BLaER1 treated with 17β-estradiol and CSF1 and Interleukin-3, amounts not matched to agents 10 nM and 100 nM (cell line): ENCODE data around the gene TMEM272.

Source experiments
- H3K27ac ChIP-seq, 11 experiments: shearing (Covaris generic); formaldehyde crosslinking; 2 replicates each; pipeline ENCODE4 v1.8.1; 2022
- H3K27me3 ChIP-seq, 11 experiments: shearing (Covaris generic); formaldehyde crosslinking; 2 replicates each; pipeline ENCODE4 v1.8.1; 2022
- H3K36me3 ChIP-seq, 11 experiments: shearing (Covaris generic); formaldehyde crosslinking; 2 replicates each; pipeline ENCODE4 v1.8.1; 2022
- H3K4me1 ChIP-seq, 10 experiments: shearing (Covaris generic); formaldehyde crosslinking; 2 replicates each; pipeline ENCODE4 v1.8.1; 2022
- H3K4me2 ChIP-seq, 11 experiments: shearing (Covaris generic); formaldehyde crosslinking; 2 replicates each; pipeline ENCODE4 v1.8.1; 2022
- H3K4me3 ChIP-seq, 10 experiments: shearing (Covaris generic); formaldehyde crosslinking; 2 replicates each; pipeline ENCODE4 v1.8.1; 2022
- H3K9ac ChIP-seq, 11 experiments: shearing (Covaris generic); formaldehyde crosslinking; 2 replicates each; pipeline ENCODE4 v1.8.1; 2022
- H3K9me3 ChIP-seq, 11 experiments: shearing (Covaris generic); formaldehyde crosslinking; replicated peaks in 1 of 11; 2 replicates each; pipeline ENCODE4 v1.8.1; 2022
- H4K20me1 ChIP-seq, 11 experiments: shearing (Covaris generic); formaldehyde crosslinking; 2 replicates each; pipeline ENCODE4 v1.8.1; 2022
- Cebpa-rat ChIP-seq, 11 experiments: shearing (Covaris generic); IDR thresholded peaks; 2 replicates each; pipeline ENCODE4 v1.8.1; 2022

TMEM272 gene

GRCh38 chr13:51823863-51824262 is 21.1 kb downstream of the TMEM272 start:
- H3K4me3 ChIP-seq: peak overlapping the region in 2 of 10 experiments; percentile 34 to 41; a peak in 3 of 20 replicates
- no peaks in the 10 kb centered on the region for H3K27me3 ChIP-seq
- no peak for TF ChIP-seq Cebpa-rat (IDR thresholded peaks at IDR 0.05)
- H3K9me3 ChIP-seq: no peaks in the 10 kb centered on the region
- H3K4me1 ChIP-seq: peaks cover 90 to 100% (median 100%) of the 10 kb centered on the region in 10 experiments
- H3K4me2 ChIP-seq: peak overlapping the region; percentile 75 to 91 (median 83)
- no peaks in the 10 kb centered on the region for H4K20me1 ChIP-seq
- peak overlapping the region; percentile 25 to 93 (median 88); a peak in 21 of 22 replicates for H3K27ac ChIP-seq
- H3K9ac ChIP-seq: peak overlapping the region in 9 of 11 experiments; percentile 4 to 80 (median 67); a peak in 13 of 22 replicates
- no peaks in the 10 kb centered on the region for H3K36me3 ChIP-seq

GRCh38 chr13:51823359-51823758 is 21.6 kb downstream of the TMEM272 start:
- Histone ChIP-seq H3K9me3 (no peaks in the 10 kb centered on the region), H3K4me2 (peak overlapping the region; percentile 75 to 91 (median 83)), H3K27ac (peak overlapping the region; percentile 25 to 93 (median 88)), H3K9ac (peak overlapping the region in 9 of 11 experiments; percentile 30 to 80 (median 61); a peak in 10 of 22 replicates), H3K27me3 (no peaks in the 10 kb centered on the region), H4K20me1 (no peaks in the 10 kb centered on the region), H3K4me3 (no peak overlapping the region; a peak in 1 of 20 replicates), H3K4me1 (peaks cover 91 to 100% (median 98%) of the 10 kb centered on the region in 10 experiments), H3K36me3 (no peaks in the 10 kb centered on the region)
- no peak for TF ChIP-seq Cebpa-rat (IDR thresholded peaks at IDR 0.05)

- TF ChIP-seq Cebpa-rat (IDR thresholded peaks at IDR 0.05): no peak
- Histone ChIP-seq H3K36me3 (no peaks in the 10 kb centered on the region), H3K4me3 (peak overlapping the region in 3 of 10 experiments; percentile 5 to 30 (median 16); a peak in 4 of 20 replicates), H3K9me3 (no peaks in the 10 kb centered on the region), H3K27me3 (no peaks in the 10 kb centered on the region), H3K9ac (peak overlapping the region; percentile 8 to 75 (median 58); a peak in 20 of 22 replicates), H3K4me2 (peak overlapping the region; percentile 75 to 91 (median 83)), H3K4me1 (peaks cover 84 to 99% (median 91%) of the 10 kb centered on the region in 10 experiments), H4K20me1 (no peaks in the 10 kb centered on the region), H3K27ac (peak overlapping the region; percentile 25 to 93 (median 88))
These were observed 22.7 kb downstream of the TMEM272 start for GRCh38 chr13:51822106-51822815.

- H3K4me2 ChIP-seq: peak overlapping the region; percentile 75 to 91 (median 83)
- peak in 6 of 11 experiments; percentile 23 to 87 (median 59); a peak in 11 of 22 replicates for TF ChIP-seq Cebpa-rat (IDR thresholded peaks at IDR 0.05)
- no peaks in the 10 kb centered on the region for H4K20me1 ChIP-seq
- H3K27me3 ChIP-seq: no peaks in the 10 kb centered on the region
- H3K9ac ChIP-seq: peak overlapping the region; percentile 8 to 75 (median 61); a peak in 20 of 22 replicates
- H3K4me1 ChIP-seq: peaks cover 78 to 99% (median 86%) of the 10 kb centered on the region in 10 experiments
- H3K4me3 ChIP-seq: peak overlapping the region in 1 of 10 experiments; percentile 5; a peak in 1 of 20 replicates
- H3K36me3 ChIP-seq: no peaks in the 10 kb centered on the region
- H3K9me3 ChIP-seq: no peaks in the 10 kb centered on the region
- H3K27ac ChIP-seq: peak overlapping the region; percentile 25 to 93 (median 88); a peak in 21 of 22 replicates
These were observed 23.4 kb downstream of the TMEM272 start for GRCh38 chr13:51821606-51822005.

GRCh38 chr13:51820016-51820597 is 24.9 kb downstream of the TMEM272 start:
- H3K4me2 ChIP-seq: peak overlapping the region; percentile 75 to 91 (median 83)
- peak overlapping the region; percentile 72 to 93 (median 88) for H3K27ac ChIP-seq

GRCh38 chr13:51819544-51819943 is 25.4 kb downstream of the TMEM272 start:
- TF ChIP-seq Cebpa-rat (IDR thresholded peaks at IDR 0.05): no peak
- H3K27me3 ChIP-seq: no peaks in the 10 kb centered on the region
- H3K4me1 ChIP-seq: peaks cover 74 to 99% (median 86%) of the 10 kb centered on the region in 10 experiments
- H3K9me3 ChIP-seq: no peaks in the 10 kb centered on the region
- no peaks in the 10 kb centered on the region for H4K20me1 ChIP-seq
- H3K4me3 ChIP-seq: no peak overlapping the region
- peak overlapping the region in 2 of 11 experiments; percentile 14 to 32; a peak in 4 of 22 replicates for H3K9ac ChIP-seq
- no peaks in the 10 kb centered on the region for H3K36me3 ChIP-seq
- peak overlapping the region; percentile 72 to 93 (median 88); a peak in 21 of 22 replicates for H3K27ac ChIP-seq
- H3K4me2 ChIP-seq: peak overlapping the region; percentile 75 to 91 (median 83)

More at GRCh38 chr13:51820016-51820597, 24.9 kb downstream of the TMEM272 start:
- Histone ChIP-seq H3K9me3 (no peaks in the 10 kb centered on the region), H3K4me3 (no peak overlapping the region), H3K27me3 (no peaks in the 10 kb centered on the region), H3K9ac (peak overlapping the region in 9 of 11 experiments; percentile 1 to 75 (median 61); a peak in 7 of 22 replicates), H3K4me1 (peaks cover 74 to 99% (median 86%) of the 10 kb centered on the region in 10 experiments), H4K20me1 (no peaks in the 10 kb centered on the region), H3K36me3 (no peaks in the 10 kb centered on the region)
- TF ChIP-seq Cebpa-rat (IDR thresholded peaks at IDR 0.05): no peak

- Histone ChIP-seq H3K9ac (peak overlapping the region in 3 of 11 experiments; percentile 2 to 58 (median 51); a peak in 3 of 22 replicates), H3K27me3 (no peaks in the 10 kb centered on the region), H3K27ac (peak overlapping the region; percentile 72 to 93 (median 88); a peak in 21 of 22 replicates), H3K4me2 (peak overlapping the region; percentile 75 to 91 (median 83)), H3K36me3 (no peaks in the 10 kb centered on the region), H3K4me3 (no peak overlapping the region), H3K4me1 (peaks cover 74 to 99% (median 86%) of the 10 kb centered on the region in 10 experiments), H3K9me3 (no peaks in the 10 kb centered on the region), H4K20me1 (no peaks in the 10 kb centered on the region)
- TF ChIP-seq Cebpa-rat (IDR thresholded peaks at IDR 0.05): no peak
These were observed 26.0 kb downstream of the TMEM272 start for GRCh38 chr13:51818781-51819511.

GRCh38 chr13:51818276-51818675 is 26.7 kb downstream of the TMEM272 start:
- peak overlapping the region in 1 of 11 experiments; percentile 51; a peak in 1 of 22 replicates for H3K9ac ChIP-seq
- no peak overlapping the region for H3K4me3 ChIP-seq
- peak overlapping the region in 4 of 11 experiments; percentile 72 to 92 (median 83); a peak in 6 of 22 replicates for H3K27ac ChIP-seq
- no peaks in the 10 kb centered on the region for H3K36me3 ChIP-seq
- no peaks in the 10 kb centered on the region for H4K20me1 ChIP-seq
- H3K27me3 ChIP-seq: no peaks in the 10 kb centered on the region
- TF ChIP-seq Cebpa-rat (IDR thresholded peaks at IDR 0.05): no peak
- peak overlapping the region in 5 of 11 experiments; percentile 4 to 88 (median 84); a peak in 8 of 22 replicates for H3K4me2 ChIP-seq
- peaks cover 74 to 99% (median 86%) of the 10 kb centered on the region in 10 experiments for H3K4me1 ChIP-seq
- H3K9me3 ChIP-seq: no peaks in the 10 kb centered on the region
